ENCODE results near the gene ELOVL6. TPM values are rescaled to one million over a fixed set of nuclear protein-coding genes. Genes with fewer than 3 reads are reported as not detected.

The ELOVL6 gene
- total RNA-seq, 1 experiment from 2014 or later = 38.7 TPM

DNA sequence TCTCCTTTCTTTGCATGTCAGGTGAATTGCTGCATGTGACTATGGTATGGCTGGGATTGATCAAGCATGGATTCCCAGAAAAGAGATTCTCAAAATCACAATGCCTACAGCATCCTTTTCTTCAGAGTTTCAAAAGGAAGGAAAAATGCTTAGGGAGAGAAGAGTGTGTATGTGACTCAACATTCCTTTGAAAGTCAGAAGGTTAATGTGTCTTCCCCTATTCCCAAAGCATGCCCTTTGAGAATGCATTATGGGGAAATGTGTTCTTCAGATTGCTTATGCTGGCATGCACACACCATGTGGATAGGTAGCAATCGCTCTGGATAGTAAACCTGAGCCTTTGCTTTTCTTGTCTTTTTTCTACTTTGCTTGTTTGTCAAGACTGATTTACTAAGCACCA, 78.5 kb downstream of the ELOVL6 start:
- H3K4me1 ChIP-seq (ENCODE audit: control insufficient read depth in 1 of 2, insufficient read depth in 2 of 2, low read length in 2 of 2) = peaks cover 3 to 5% of the 10 kb centered on the region in 2 experiments; a peak in 1 of 4 replicates
- intact Hi-C loops (cut with micrococcal nuclease) = no loop called here
- DNase-seq (ENCODE audit: low read depth, low spot score) (no peak), ATAC-seq (no peak)
- H3K4me2 ChIP-seq (ENCODE audit: low read length) = no peak overlapping the region
- no peak overlapping the region for H3K9ac ChIP-seq (ENCODE audit: low read length)
- H2AFZ ChIP-seq (ENCODE audit: low read depth, low read length, poor library complexity, severe bottlenecking) = no peak overlapping the region
- H3K27me3 ChIP-seq (ENCODE audit: insufficient read depth, low read length) = no peaks in the 10 kb centered on the region
- no peaks in the 10 kb centered on the region for H3K9me2 ChIP-seq (ENCODE audit: insufficient read depth)
- no peaks in the 10 kb centered on the region for H3K79me2 ChIP-seq (ENCODE audit: insufficient read depth, low read length)
- no peaks in the 10 kb centered on the region for H3K36me3 ChIP-seq (ENCODE audit: control insufficient read depth in 1 of 2, insufficient read depth in 2 of 2, low read length in 2 of 2)
- no peaks in the 10 kb centered on the region for H3K9me3 ChIP-seq (ENCODE audit: control insufficient read depth in 1 of 2, insufficient read depth in 1 of 2, low read depth in 1 of 2, low read length in 2 of 2)
- no peak overlapping the region for H3K27ac ChIP-seq (ENCODE audit: low read depth, low read length)
- H4K20me1 ChIP-seq (ENCODE audit: insufficient read depth) = no peaks in the 10 kb centered on the region
- ChIA-PET POLR2A (no interaction called here), CTCF (no interaction called here), RAD21 (ENCODE audit: low non-redundant PET in 1 of 2, low total read pairs in 2 of 2, uncharacterized antibody in 2 of 2, unreplicated experiment in 2 of 2) (no interaction called here)
- no peak overlapping the region for H3K4me3 ChIP-seq (replicated peaks in 1 of 2; ENCODE audit: low read depth in 1 of 2, low read length in 2 of 2)
- no TSS peak for BruUV-seq (replicated peaks)
- TF ChIP-seq CBX3 (IDR thresholded peaks at IDR 0.05; ENCODE audit: low read depth) = no peak
- TF ChIP-seq SIN3A (IDR thresholded peaks at IDR 0.05; ENCODE audit: low read depth) = no peak
- TF ChIP-seq, protein P1, sequence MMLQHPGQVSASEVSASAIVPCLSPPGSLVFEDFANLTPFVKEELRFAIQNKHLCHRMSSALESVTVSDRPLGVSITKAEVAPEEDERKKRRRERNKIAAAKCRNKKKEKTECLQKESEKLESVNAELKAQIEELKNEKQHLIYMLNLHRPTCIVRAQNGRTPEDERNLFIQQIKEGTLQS (IDR thresholded peaks at IDR 0.05) = no peak
- TF ChIP-seq YY1 (IDR thresholded peaks at IDR 0.05; ENCODE audit: extremely low read depth, insufficient replicate concordance, low read depth, low read length) = no peak
- TF ChIP-seq, protein P2, sequence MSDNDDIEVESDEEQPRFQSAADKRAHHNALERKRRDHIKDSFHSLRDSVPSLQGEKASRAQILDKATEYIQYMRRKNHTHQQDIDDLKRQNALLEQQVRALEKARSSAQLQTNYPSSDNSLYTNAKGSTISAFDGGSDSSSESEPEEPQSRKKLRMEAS (IDR thresholded peaks at IDR 0.05) = no peak
- no peak for TF ChIP-seq JUND (IDR thresholded peaks at IDR 0.05)
- no peak for TF ChIP-seq CEBPB (IDR thresholded peaks at IDR 0.05; ENCODE audit: low read depth)
- TF ChIP-seq ZFX (IDR thresholded peaks at IDR 0.05) = no peak
- no peak for TF ChIP-seq ZNF274 (IDR thresholded peaks at IDR 0.05; ENCODE audit: low read depth, low read length)
- TF ChIP-seq REST (IDR thresholded peaks at IDR 0.05; ENCODE audit: low read depth) = no peak
- no peak for TF ChIP-seq ELF1 (IDR thresholded peaks at IDR 0.05; ENCODE audit: borderline replicate concordance, low read depth)
- TF ChIP-seq POLR2AphosphoS5 (IDR thresholded peaks at IDR 0.05; ENCODE audit: low read depth, low read length) = no peak
- TF ChIP-seq EZH2phosphoT487 (IDR thresholded peaks at IDR 0.05; ENCODE audit: borderline replicate concordance) = no peak
- no peak for TF ChIP-seq CTCF (IDR thresholded peaks at IDR 0.05 in 2 of 3, conservative IDR thresholded peaks at IDR 0.05 in 1 of 3; ENCODE audit: borderline replicate concordance in 1 of 3, insufficient read depth in 1 of 3, low read depth in 2 of 3, low read length in 2 of 3)
- TF ChIP-seq FOSL1 (IDR thresholded peaks at IDR 0.05; ENCODE audit: low read depth) = no peak
- no peak for TF ChIP-seq SP1 (IDR thresholded peaks at IDR 0.05; ENCODE audit: low read depth)
- TF ChIP-seq TCF7L2 (IDR thresholded peaks at IDR 0.05; ENCODE audit: borderline replicate concordance, extremely low read depth, insufficient read depth, insufficient read length) = no peak
- no peak for TF ChIP-seq EZH2 (IDR thresholded peaks at IDR 0.05)
